Fibroblast of lung (primary cell): ENCODE measurements around the gene ADAMTS6. TPM values are rescaled to one million over a fixed set of nuclear protein-coding genes. Genes with fewer than 3 reads are reported as not detected.

Experiments
- DNase-seq, 2 donors: peaks; one replicate each; pipeline versions ENCODE4 v3.0.0 to v3.0.0-alpha.2; 2010; ENCODE audit warnings: low read depth in 2 of 2
- H2AFZ ChIP-seq: 2 replicates; pipeline ENCODE4 v1.5.1; 2012; ENCODE audit warnings: low read length, control low read depth, inconsistent platforms
- H3K27ac ChIP-seq: 2 replicates; pipeline ENCODE4 v1.5.1; 2011; ENCODE audit warnings: low read length, control low read depth; ENCODE audit not compliant: insufficient read depth
- H3K27me3 ChIP-seq: 2 replicates; pipeline ENCODE4 v1.5.1; 2011; ENCODE audit warnings: mild to moderate bottlenecking, low read length; ENCODE audit not compliant: control insufficient read depth, insufficient read depth
- H3K36me3 ChIP-seq: 2 replicates; pipeline ENCODE4 v1.5.1; 2011; ENCODE audit warnings: low read length; ENCODE audit not compliant: control insufficient read depth, insufficient read depth
- H3K4me1 ChIP-seq: 2 replicates; pipeline ENCODE4 v1.5.1; 2011; ENCODE audit warnings: low read length; ENCODE audit not compliant: control insufficient read depth, insufficient read depth; ENCODE audit errors: extremely low read depth
- H3K4me2 ChIP-seq: 2 replicates; pipeline ENCODE4 v1.5.1; 2011; ENCODE audit warnings: low read length, control low read depth; ENCODE audit not compliant: insufficient read depth; ENCODE audit errors: extremely low read depth
- H3K4me3 ChIP-seq, 4 experiments: fragments of 200-600 bp in 1 of 4; sonication (generic) in 1 of 4; replicated peaks in 1 of 4; 2 replicates each; pipeline ENCODE4 v1.5.1; 2011 to 2016; ENCODE audit warnings: low read length in 4 of 4, low read depth in 3 of 4, mild to moderate bottlenecking in 3 of 4, control low read depth in 2 of 4, inconsistent platforms in 1 of 4, mixed read lengths in 1 of 4; ENCODE audit not compliant: insufficient read depth in 1 of 4; ENCODE audit errors: control extremely low read depth in 1 of 4
- H3K79me2 ChIP-seq: 2 replicates; pipeline ENCODE4 v1.5.1; 2012; ENCODE audit warnings: mild to moderate bottlenecking, low read length, inconsistent platforms; ENCODE audit not compliant: control insufficient read depth, insufficient read depth
- H3K9ac ChIP-seq: 2 replicates; pipeline ENCODE4 v1.5.1; 2011; ENCODE audit warnings: mild to moderate bottlenecking, low read length, control low read depth; ENCODE audit not compliant: insufficient read depth
- H3K9me3 ChIP-seq: 2 replicates; pipeline ENCODE4 v1.5.1; 2012; ENCODE audit warnings: low read depth, low read length; ENCODE audit not compliant: control insufficient read depth, insufficient read depth
- H4K20me1 ChIP-seq: 2 replicates; pipeline ENCODE4 v1.5.1; 2011; ENCODE audit warnings: low read length; ENCODE audit not compliant: control insufficient read depth, insufficient read depth; ENCODE audit errors: extremely low read depth
- CTCF ChIP-seq, 2 donors: IDR thresholded peaks in 1 of 2; conservative IDR thresholded peaks in 1 of 2; 1 replicate in 1 of 2; 2 replicates in 1 of 2; pipeline ENCODE4 v1.5.1; 2011 to 2012; ENCODE audit warnings: low read length in 2 of 2, control low read depth in 1 of 2, inconsistent platforms in 1 of 2, low read depth in 1 of 2, mild to moderate bottlenecking in 1 of 2
- EZH2 ChIP-seq: IDR thresholded peaks from 2 replicates; pipeline ENCODE4 v1.5.1; 2012; ENCODE audit warnings: low read length, control low read depth, mild to moderate bottlenecking; ENCODE audit errors: missing control alignments
- polyA plus RNA-seq, 2 donors: library from polyadenylated mRNA; depleted of rRNA in 1 of 2; stranded (reverse) in 1 of 2; unstranded in 1 of 2; fragments of >200 nt; gene quantifications; 2 replicates each; pipeline ENCODE4 v1.2.1, GENCODE V29; 2011 to 2012; ENCODE audit warnings: missing spikeins in 1 of 2
- total RNA-seq: library from RNA; depleted of rRNA; stranded (reverse); fragments of >200 nt; gene quantifications from 2 replicates; pipeline ENCODE4 v1.2.1, GENCODE V29; 2014

Gene ADAMTS6
- total and polyA plus RNA-seq, 2 donors (not counting 1 experiment from before 2014, with no cell fraction given), result 7.5 to 45.2 TPM

GRCh38 chr5:65209341-65209740, 272.4 kb downstream of the ADAMTS6 start:
- H3K4me3 ChIP-seq, result no peak overlapping the region
- no peak overlapping the region for H3K4me2 ChIP-seq
- H3K4me1 ChIP-seq, result peaks cover 9% of the 10 kb centered on the region
- TF ChIP-seq CTCF (conservative IDR thresholded peaks at IDR 0.05 in 1 of 2, IDR thresholded peaks at IDR 0.05 in 1 of 2; ENCODE audit: low read depth in 1 of 2, low read length in 2 of 2) (no peak), EZH2 (no peak)
- no peaks in the 10 kb centered on the region for H3K9me3 ChIP-seq
- no peaks in the 10 kb centered on the region for H3K36me3 ChIP-seq
- no peak overlapping the region for H3K9ac ChIP-seq
- peak overlapping the region; percentile 95 for H3K27ac ChIP-seq
- H3K27me3 ChIP-seq, result no peaks in the 10 kb centered on the region
- DNase-seq, result peak; percentile 77 to 96
- H3K79me2 ChIP-seq, result no peaks in the 10 kb centered on the region
- H4K20me1 ChIP-seq, result no peaks in the 10 kb centered on the region
- peak overlapping the region; percentile 25 for H2AFZ ChIP-seq

- H3K36me3 ChIP-seq, result no peaks in the 10 kb centered on the region
- TF ChIP-seq EZH2, result no peak
- TF ChIP-seq CTCF (conservative IDR thresholded peaks at IDR 0.05 in 1 of 2, IDR thresholded peaks at IDR 0.05 in 1 of 2; ENCODE audit: low read depth in 1 of 2, low read length in 2 of 2), result no peak
- peak overlapping the region; percentile 85 for H3K27ac ChIP-seq
- no peaks in the 10 kb centered on the region for H4K20me1 ChIP-seq
- H3K4me2 ChIP-seq, result no peak overlapping the region
- H3K27me3 ChIP-seq, result no peaks in the 10 kb centered on the region
- H3K4me1 ChIP-seq, result peaks cover 12% of the 10 kb centered on the region
- peak; percentile 20 to 54 for DNase-seq
- H2AFZ ChIP-seq, result no peak overlapping the region
- H3K9ac ChIP-seq, result no peak overlapping the region
- no peak overlapping the region for H3K4me3 ChIP-seq
- H3K79me2 ChIP-seq, result no peaks in the 10 kb centered on the region
- no peaks in the 10 kb centered on the region for H3K9me3 ChIP-seq
These were observed 276.8 kb downstream of the ADAMTS6 start for GRCh38 chr5:65204966-65205365.

GRCh38 chr5:65203746-65204145, 278.0 kb downstream of the ADAMTS6 start:
- Histone ChIP-seq H3K9ac (no peak overlapping the region), H3K9me3 (no peaks in the 10 kb centered on the region), H3K36me3 (no peaks in the 10 kb centered on the region), H3K4me1 (peaks cover 15% of the 10 kb centered on the region), H2AFZ (no peak overlapping the region), H4K20me1 (no peaks in the 10 kb centered on the region), H3K27me3 (no peaks in the 10 kb centered on the region), H3K27ac (peak overlapping the region; percentile 85), H3K79me2 (no peaks in the 10 kb centered on the region), H3K4me3 (no peak overlapping the region), H3K4me2 (no peak overlapping the region)
- TF ChIP-seq EZH2 (no peak), CTCF (conservative IDR thresholded peaks at IDR 0.05 in 1 of 2, IDR thresholded peaks at IDR 0.05 in 1 of 2; ENCODE audit: low read depth in 1 of 2, low read length in 2 of 2) (no peak)
- DNase-seq, result peak; percentile 80 to 96
